IPS-18c (cell line): ENCODE data around the gene TRANK1.
"Not testable (repeated sequence)": the region's sequence is repeated elsewhere in the genome, so short reads cannot be mapped to it uniquely, and the experiment has no call there.

ENCODE experiments used
- H3K4me3 ChIP-seq: 2 replicates; pipeline ENCODE4 v1.7.0; 2013; ENCODE audit warnings: low read depth, mild to moderate bottlenecking, low read length, moderate library complexity; ENCODE audit not compliant: insufficient read depth
- H3K9me3 ChIP-seq: one replicate; pipeline ENCODE4 v1.6.1; 2013; ENCODE audit warnings: mild to moderate bottlenecking, low read length, moderate library complexity; ENCODE audit not compliant: control insufficient read depth, insufficient read depth

Gene TRANK1

DNA sequence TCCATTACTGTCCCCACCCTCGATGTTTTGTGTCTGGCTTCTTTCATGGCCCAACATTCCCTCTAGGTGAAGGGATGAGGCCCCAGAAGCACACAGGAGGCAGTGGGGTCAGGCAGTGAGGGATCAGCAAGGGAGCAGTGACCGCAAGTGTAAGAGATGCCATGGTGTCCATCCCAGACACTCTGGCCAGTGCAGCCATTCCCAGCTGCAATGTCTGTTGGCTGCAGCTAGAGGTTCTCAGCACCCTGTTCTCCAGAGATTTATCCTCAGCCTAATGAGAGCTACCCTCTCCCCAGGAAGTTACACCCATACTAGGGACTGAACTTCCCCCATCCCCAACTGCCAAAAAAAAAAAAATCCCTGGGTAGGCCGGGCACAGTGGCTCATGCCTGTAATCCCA lies 40.2 kb downstream of the TRANK1 start:
- no peak overlapping the region for H3K4me3 ChIP-seq
- H3K9me3 ChIP-seq = no peaks in the 10 kb centered on the region

- H3K4me3 ChIP-seq, H3K9me3 ChIP-seq: not testable (repeated sequence)
Observed at GRCh38 chr3:36904065-36904464, 40.8 kb downstream of the TRANK1 start.

DNA sequence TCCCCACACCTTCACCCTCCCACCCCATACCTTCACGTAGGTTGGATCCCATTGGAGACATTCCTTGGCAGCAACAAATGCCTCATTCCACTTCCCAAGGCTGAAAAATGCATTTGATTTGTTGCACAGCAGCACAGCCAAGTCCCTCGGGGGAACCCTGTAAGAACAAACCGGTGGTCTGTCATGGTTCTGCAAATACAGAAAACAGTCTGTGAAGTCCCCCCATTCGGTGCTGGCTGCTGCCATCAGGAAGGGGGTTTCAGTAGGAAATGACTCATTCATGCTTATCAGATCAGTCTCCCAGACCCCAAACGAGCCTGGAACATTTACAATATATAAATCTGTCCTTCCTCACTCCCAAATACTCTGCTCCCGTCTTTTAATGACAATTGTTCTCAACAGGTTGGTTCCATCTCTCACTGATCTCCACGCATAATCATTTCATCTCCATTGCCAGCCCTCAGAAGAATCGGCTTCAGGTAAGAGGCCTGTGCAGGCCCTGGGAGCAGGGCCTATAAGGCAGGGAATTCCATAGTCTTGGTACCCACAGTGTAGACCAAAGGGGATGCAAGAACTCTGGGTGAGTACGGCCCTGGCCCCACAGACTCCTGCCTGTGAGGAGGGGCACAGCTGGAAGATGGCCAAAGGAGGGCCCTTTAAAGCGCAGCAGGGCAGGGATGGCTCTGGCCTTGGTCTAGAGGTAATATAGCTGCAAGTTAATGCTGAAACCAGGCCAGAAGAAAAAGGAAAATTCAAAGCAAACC lies 41.6 kb downstream of the TRANK1 start:
- no peaks in the 10 kb centered on the region for H3K9me3 ChIP-seq
- H3K4me3 ChIP-seq = no peak overlapping the region

- no peaks in the 10 kb centered on the region for H3K9me3 ChIP-seq
- no peak overlapping the region for H3K4me3 ChIP-seq
Observed at GRCh38 chr3:36901588-36901987, 43.3 kb downstream of the TRANK1 start.

DNA sequence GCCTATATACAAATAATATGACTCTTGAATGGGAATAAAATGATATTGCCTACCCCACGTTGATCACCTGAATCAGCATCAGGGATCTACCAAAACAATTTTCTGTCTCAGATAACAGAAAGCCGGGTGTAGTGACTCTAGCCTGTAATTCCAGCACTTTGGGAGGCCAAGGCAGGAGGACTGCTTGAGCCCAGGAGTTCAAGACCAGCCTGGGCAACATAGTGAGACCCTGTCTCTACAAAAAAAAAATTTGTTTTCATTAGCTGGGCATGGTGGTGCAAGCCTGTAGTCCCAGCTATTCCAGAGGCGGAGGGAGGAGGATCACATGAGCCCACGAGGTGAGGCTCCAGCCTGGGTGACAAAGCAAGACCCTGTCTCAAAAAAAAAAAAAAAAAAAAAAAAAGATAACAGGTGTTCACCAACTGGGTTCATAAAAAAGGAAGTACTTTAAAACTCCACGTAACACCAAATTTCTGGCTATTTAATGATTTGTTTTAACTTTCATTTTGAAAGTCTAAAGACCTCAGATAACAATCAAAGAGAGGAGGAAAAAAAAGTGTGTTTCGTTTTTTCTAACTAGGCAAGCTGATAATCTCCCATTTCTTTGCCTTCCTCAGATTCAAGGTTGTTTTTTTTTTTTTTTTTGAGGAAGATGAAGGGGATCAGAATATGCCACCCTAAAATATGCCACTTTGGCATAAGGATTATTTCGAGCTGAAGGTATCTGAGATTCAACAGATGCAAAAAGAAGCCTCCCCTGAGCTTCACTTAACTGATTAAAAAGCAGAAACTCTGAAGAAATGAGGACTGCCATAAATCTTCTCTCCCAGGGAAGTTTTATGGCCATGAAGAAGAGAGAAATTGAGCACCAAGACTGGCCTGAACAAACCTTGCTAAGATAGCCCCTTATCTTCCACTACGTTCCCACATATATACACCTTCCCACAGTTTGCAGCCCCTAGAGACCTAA lies 44.1 kb downstream of the TRANK1 start:
- Histone ChIP-seq H3K4me3 (no peak overlapping the region), H3K9me3 (no peaks in the 10 kb centered on the region)

GRCh38 chr3:36895496-36896409 lies 49.1 kb downstream of the TRANK1 start:
- Histone ChIP-seq H3K4me3 (no peak overlapping the region), H3K9me3 (no peaks in the 10 kb centered on the region)

DNA sequence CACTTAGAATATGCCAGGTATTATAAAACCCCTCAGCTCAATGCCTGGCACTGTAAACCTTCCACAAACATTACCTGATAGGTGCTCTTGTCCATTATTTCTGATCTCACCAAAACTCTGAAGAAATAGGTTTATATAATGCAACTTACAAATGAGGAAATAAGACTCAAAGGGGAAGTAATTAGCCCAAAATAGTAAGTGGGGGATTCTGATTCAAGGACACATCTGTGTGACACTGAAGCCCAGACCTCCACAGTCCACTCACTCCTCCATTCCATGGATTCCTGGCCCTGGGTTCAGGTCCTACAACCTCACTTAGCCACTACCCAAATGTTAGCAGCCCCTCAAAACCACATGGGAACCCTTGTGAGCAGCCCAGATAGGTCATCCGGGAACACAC lies 49.9 kb downstream of the TRANK1 start:
- H3K4me3 ChIP-seq = no peak overlapping the region
- H3K9me3 ChIP-seq = no peaks in the 10 kb centered on the region

- Histone ChIP-seq H3K4me3 (no peak overlapping the region), H3K9me3 (no peaks in the 10 kb centered on the region)
Observed at GRCh38 chr3:36893826-36894225, 51.0 kb downstream of the TRANK1 start.

DNA sequence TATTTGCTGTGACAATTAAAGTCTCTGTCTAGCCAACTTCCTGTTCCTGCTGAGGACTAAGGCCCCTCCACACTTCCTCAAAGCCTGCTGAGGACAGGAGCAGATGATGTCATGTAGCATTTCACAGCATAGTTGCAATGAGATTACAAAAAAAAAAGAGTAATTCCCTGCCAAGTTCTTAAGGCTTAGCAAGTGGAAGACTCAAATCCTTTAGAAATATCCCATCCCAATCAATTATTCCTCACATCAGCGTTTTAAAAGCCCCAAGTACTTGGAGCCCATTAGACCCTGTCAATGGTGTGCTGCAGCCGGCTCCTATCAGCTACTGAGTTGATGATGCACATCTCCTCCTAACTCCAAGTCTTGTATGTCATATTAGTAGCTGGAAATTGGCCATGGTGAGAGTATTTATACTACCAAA lies 51.7 kb downstream of the TRANK1 start:
- H3K9me3 ChIP-seq = no peaks in the 10 kb centered on the region
- H3K4me3 ChIP-seq = no peak overlapping the region

DNA sequence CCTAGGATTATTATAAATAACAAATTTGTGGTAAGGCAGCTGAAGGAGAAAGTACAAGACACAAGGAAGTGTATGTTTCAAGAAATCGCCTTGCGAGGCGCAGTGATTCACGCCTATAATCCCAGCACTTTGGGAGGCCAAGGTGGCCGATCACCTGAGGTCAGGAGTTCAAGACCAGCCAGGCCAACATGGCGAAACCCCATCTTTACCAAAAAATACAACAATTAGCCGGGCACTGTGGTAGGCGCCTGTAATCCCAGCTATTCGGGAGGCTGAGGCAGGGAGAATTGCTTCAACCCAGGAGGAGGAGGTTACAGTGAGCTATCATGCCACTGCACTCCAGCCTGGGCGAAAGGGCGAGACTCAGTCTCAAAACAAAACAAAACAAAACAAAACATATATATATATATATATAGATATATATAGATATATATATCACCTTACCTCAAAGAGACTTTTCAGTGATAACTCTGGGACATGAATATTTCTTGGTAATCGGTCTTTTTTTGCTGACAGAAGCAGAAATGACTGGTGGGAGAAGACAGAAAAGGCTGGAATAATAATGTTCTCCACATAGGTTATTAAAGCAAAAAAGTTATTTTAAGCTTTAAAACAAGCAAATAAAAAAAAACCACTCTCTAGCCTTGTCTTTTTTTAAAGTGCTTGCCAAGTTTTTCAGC lies 52.3 kb downstream of the TRANK1 start:
- no peak overlapping the region for H3K4me3 ChIP-seq
- H3K9me3 ChIP-seq = no peaks in the 10 kb centered on the region

DNA sequence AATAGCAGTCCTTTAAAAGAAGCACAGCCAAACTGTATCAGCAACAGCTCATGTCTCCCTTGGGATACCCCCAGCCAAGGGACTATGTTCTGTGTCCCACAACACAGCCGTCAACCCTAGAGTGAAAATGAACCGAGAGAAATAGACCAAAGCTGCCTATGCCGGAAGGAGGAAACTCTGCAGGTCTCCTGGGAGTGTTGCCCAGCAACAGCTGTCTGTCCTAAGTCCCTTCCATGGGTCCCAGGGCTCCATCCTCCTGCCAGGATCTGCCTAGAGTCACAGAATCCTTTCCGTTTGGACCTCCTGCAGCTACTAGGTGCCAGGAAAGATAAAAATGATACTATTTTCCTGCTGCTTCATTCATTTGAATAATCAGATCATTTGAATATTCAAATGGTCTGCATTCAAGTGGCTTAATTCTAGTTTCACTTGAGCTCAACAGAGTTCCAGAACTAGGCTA lies 53.1 kb downstream of the TRANK1 start:
- H3K9me3 ChIP-seq = no peaks in the 10 kb centered on the region
- no peak overlapping the region for H3K4me3 ChIP-seq

DNA sequence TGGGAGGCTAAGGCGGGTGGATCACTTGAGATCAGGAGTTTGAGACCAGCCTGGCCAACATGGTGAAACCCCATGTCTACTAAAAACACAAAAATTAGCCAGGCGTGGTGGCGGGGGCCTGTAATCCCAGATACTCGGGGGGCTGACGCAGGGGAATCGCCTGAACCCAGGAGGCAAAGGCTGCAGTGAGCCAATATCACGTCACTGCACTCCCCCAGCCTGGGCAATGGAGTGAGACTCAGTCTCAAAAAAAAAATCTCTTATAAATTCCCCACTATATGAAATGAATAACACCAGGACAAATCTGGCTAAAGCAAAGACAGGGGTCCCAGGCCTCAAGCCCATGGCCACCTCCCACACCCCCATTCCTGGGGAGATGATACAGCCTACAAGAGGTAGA lies 53.8 kb downstream of the TRANK1 start:
- not testable (repeated sequence) for H3K4me3 ChIP-seq, H3K9me3 ChIP-seq

DNA sequence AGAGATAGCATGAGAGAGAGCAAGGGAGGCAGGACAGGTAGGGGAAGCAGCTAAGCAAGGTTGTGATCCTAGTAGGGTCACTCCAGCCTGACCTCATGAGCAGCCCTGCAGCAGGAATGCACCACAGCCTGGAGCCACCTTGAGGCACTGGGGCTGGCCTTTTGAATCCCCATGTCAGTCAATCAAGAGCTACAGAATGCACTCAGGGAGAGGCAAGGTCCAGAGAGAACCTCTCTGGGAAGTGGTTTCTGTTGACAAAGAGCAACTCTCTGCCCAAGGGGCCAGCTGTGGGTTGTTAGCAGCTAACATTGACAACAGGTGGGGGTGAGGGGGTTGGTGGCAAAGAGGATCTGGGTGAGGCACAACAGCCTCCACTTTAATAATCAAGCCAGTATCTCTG lies 54.6 kb downstream of the TRANK1 start:
- no peaks in the 10 kb centered on the region for H3K9me3 ChIP-seq
- no peak overlapping the region for H3K4me3 ChIP-seq

GRCh38 chr3:36881735-36882134 lies 63.1 kb downstream of the TRANK1 start:
- Histone ChIP-seq H3K4me3 (no peak overlapping the region), H3K9me3 (no peaks in the 10 kb centered on the region)

DNA sequence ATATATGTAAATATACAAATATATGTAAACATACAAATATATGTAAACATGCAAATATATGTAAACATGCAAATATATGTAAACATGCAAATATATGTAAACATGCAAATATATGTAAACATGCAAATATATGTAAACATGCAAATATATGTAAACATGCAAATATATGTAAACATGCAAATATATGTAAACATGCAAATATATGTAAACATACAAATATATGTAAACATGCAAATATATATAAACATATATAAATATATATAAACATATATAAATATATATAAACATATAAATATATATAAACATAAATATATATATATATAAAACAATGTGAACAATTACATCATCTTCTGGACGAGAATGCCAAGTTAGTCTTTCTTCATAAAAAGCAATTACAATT lies 65.0 kb downstream of the TRANK1 start:
- not testable (repeated sequence) for H3K4me3 ChIP-seq, H3K9me3 ChIP-seq

GRCh38 chr3:36877930-36878685 lies 66.7 kb downstream of the TRANK1 start:
- Histone ChIP-seq H3K9me3 (no peaks in the 10 kb centered on the region), H3K4me3 (no peak overlapping the region)
